HCT116 (cell line): ENCODE results near the gene C11orf21. TPM values are rescaled to one million over a fixed set of nuclear protein-coding genes. Genes with fewer than 3 reads are reported as not detected.

Experiments used
- ATAC-seq: fragments of 200-7000 bp; cut with Tn5 transposase; 2 replicates; pipeline ENCODE4 v1.9.1; 2020; ENCODE audit warnings: mild to moderate bottlenecking, moderate library complexity
- Bru-seq: library from RNA; stranded (reverse); fragments of 400-500 nt; gene quantifications from one replicate; lab custom pipeline; 2021; lab: Mats Ljungman, UMichigan
- BruChase-seq, 2 experiments: library from RNA; stranded (reverse); fragments of 400-500 nt; gene quantifications; one replicate each; lab custom pipeline; 2021; lab: Mats Ljungman, UMichigan
- BruUV-seq: library from RNA; stranded (reverse); fragments of 400-500 nt; replicated peaks from 2 replicates; lab custom pipeline; 2021; lab: Mats Ljungman, UMichigan
- CTCF ChIA-PET: fragments of 300-600 bp; sonication (Branson Sonifier 250); formaldehyde crosslinking; loops from one replicate; lab custom pipeline; 2021; ENCODE audit warnings: antibody characterized with exemption; lab: Charles Lee
- POLR2A ChIA-PET: fragments of 300-600, 350-600 bp; sonication (Branson Sonifier 250); formaldehyde crosslinking; loops from one replicate; lab custom pipeline; 2021; ENCODE audit warnings: antibody characterized with exemption; lab: Charles Lee
- RAD21 ChIA-PET, 2 experiments: fragments of 300-600 bp; sonication (Branson Sonifier 250); formaldehyde crosslinking; loops; one replicate each; lab custom pipeline; 2023; ENCODE audit warnings: low total read pairs in 2 of 2; ENCODE audit not compliant: uncharacterized antibody in 2 of 2, unreplicated experiment in 2 of 2, low non-redundant PET in 1 of 2; lab: Charles Lee
- DNase-seq: peaks from one replicate; pipeline ENCODE4 v3.0.0-alpha.2; 2010; ENCODE audit warnings: low read depth, low spot score
- H2AFZ ChIP-seq: fragments of 200-600 bp; shearing (Covaris generic), sonication (generic); 2 replicates; pipeline ENCODE4 v1.6.1; 2017; ENCODE audit warnings: low read depth, mixed run types, mixed read lengths, antibody characterized with exemption, low read length; ENCODE audit not compliant: poor library complexity, severe bottlenecking
- H3K27ac ChIP-seq: 2 replicates; pipeline ENCODE4 v1.5.1; 2012; ENCODE audit warnings: low read depth, low read length
- H3K27me3 ChIP-seq: fragments of 200-600 bp; sonication (generic); 2 replicates; pipeline ENCODE4 v1.6.1; 2016; ENCODE audit warnings: mixed run types, low read length, mixed read lengths; ENCODE audit not compliant: insufficient read depth
- H3K36me3 ChIP-seq, 2 experiments: fragments of 200-500 bp in 1 of 2; fragments of 200-600 bp in 1 of 2; sonication (Bioruptor generic) in 1 of 2; sonication (generic) in 1 of 2; 2 replicates each; pipeline versions ENCODE4 v1.5.1 to v1.6.1; 2014 to 2016; ENCODE audit warnings: low read length in 2 of 2, inconsistent platforms in 1 of 2, mixed read lengths in 1 of 2, mixed run types in 1 of 2; ENCODE audit not compliant: insufficient read depth in 2 of 2, control insufficient read depth in 1 of 2
- H3K4me1 ChIP-seq, 2 experiments: fragments of 200-600 bp in 1 of 2; sonication (generic) in 1 of 2; 2 replicates each; pipeline versions ENCODE4 v1.5.1 to v1.6.1; 2012 to 2017; ENCODE audit warnings: low read length in 2 of 2, inconsistent platforms in 1 of 2, mild to moderate bottlenecking in 1 of 2, mixed read lengths in 1 of 2, mixed run types in 1 of 2, moderate library complexity in 1 of 2; ENCODE audit not compliant: insufficient read depth in 2 of 2, control insufficient read depth in 1 of 2
- H3K4me2 ChIP-seq: fragments of 200-600 bp; sonication (generic); 2 replicates; pipeline ENCODE4 v1.6.1; 2017; ENCODE audit warnings: mixed run types, low read length, mixed read lengths
- H3K4me3 ChIP-seq, 2 experiments: fragments of 200-600 bp in 1 of 2; sonication (generic) in 1 of 2; replicated peaks in 1 of 2; 2 replicates each; pipeline ENCODE4 v1.5.1; 2011 to 2016; ENCODE audit warnings: low read length in 2 of 2, control low read depth in 1 of 2, low read depth in 1 of 2, mild to moderate bottlenecking in 1 of 2, mixed read lengths in 1 of 2, mixed run types in 1 of 2
- H3K79me2 ChIP-seq: fragments of 200-600 bp; sonication (generic); 2 replicates; pipeline ENCODE4 v1.6.1; 2017; ENCODE audit warnings: mild to moderate bottlenecking, mixed run types, low read length, moderate library complexity, mixed read lengths; ENCODE audit not compliant: insufficient read depth
- H3K9ac ChIP-seq: fragments of 200-600 bp; sonication (generic); 2 replicates; pipeline ENCODE4 v1.6.1; 2016; ENCODE audit warnings: low read length, mixed read lengths
- H3K9me2 ChIP-seq: fragments of 200-600 bp; sonication (generic), shearing (Covaris generic); 2 replicates; pipeline ENCODE4 v1.6.1; 2017; ENCODE audit warnings: mixed run types, mild to moderate bottlenecking, moderate library complexity; ENCODE audit not compliant: insufficient read depth
- H3K9me3 ChIP-seq, 2 experiments: fragments of 200-500 bp in 1 of 2; fragments of 200-600 bp in 1 of 2; sonication (Bioruptor generic) in 1 of 2; sonication (generic) in 1 of 2; 2 replicates each; pipeline ENCODE4 v1.6.1; 2014 to 2017; ENCODE audit warnings: low read length in 2 of 2, mixed read lengths in 2 of 2, inconsistent platforms in 1 of 2, low read depth in 1 of 2, mild to moderate bottlenecking in 1 of 2, mixed run types in 1 of 2, moderate library complexity in 1 of 2; ENCODE audit not compliant: control insufficient read depth in 1 of 2, insufficient read depth in 1 of 2
- H4K20me1 ChIP-seq: fragments of 200-600 bp; sonication (generic), shearing (Covaris generic); 2 replicates; pipeline ENCODE4 v1.6.1; 2017; ENCODE audit warnings: mixed run types, mild to moderate bottlenecking, moderate library complexity; ENCODE audit not compliant: insufficient read depth
- ATF3 ChIP-seq: IDR thresholded peaks from 2 replicates; pipeline ENCODE4 v1.6.1; 2012
- CBX3 ChIP-seq: IDR thresholded peaks from 2 replicates; pipeline ENCODE4 v1.6.1; 2012; ENCODE audit warnings: low read depth
- CEBPB ChIP-seq: IDR thresholded peaks from 2 replicates; pipeline ENCODE4 v1.6.1; 2012; ENCODE audit warnings: low read depth
- CTCF ChIP-seq, 3 experiments: fragments of 200-600 bp in 1 of 3; sonication (generic) in 1 of 3; IDR thresholded peaks in 2 of 3; conservative IDR thresholded peaks in 1 of 3; 2 replicates each; pipeline ENCODE4 v1.5.1; 2012 to 2017; ENCODE audit warnings: low read depth in 2 of 3, low read length in 2 of 3, antibody characterized with exemption in 1 of 3, borderline replicate concordance in 1 of 3, control low read depth in 1 of 3, mild to moderate bottlenecking in 1 of 3, mixed read lengths in 1 of 3, mixed run types in 1 of 3, moderate library complexity in 1 of 3; ENCODE audit not compliant: insufficient read depth in 1 of 3
- ELF1 ChIP-seq: IDR thresholded peaks from 2 replicates; pipeline ENCODE4 v1.6.1; 2012; ENCODE audit warnings: low read depth, borderline replicate concordance
- EZH2phosphoT487 ChIP-seq: fragments of 200-600 bp; IDR thresholded peaks from 2 replicates; pipeline ENCODE4 v1.6.1; 2018; ENCODE audit warnings: antibody characterized with exemption, borderline replicate concordance
- FOSL1 ChIP-seq: IDR thresholded peaks from 2 replicates; pipeline ENCODE4 v1.6.1; 2012; ENCODE audit warnings: low read depth
- JUND ChIP-seq: IDR thresholded peaks from 2 replicates; pipeline ENCODE4 v1.6.1; 2012
- MAX ChIP-seq: IDR thresholded peaks from 2 replicates; pipeline ENCODE4 v1.6.1; 2012
- POLR2A ChIP-seq: IDR thresholded peaks from 2 replicates; pipeline ENCODE4 v1.7.0; 2011; ENCODE audit warnings: borderline replicate concordance; ENCODE audit not compliant: insufficient read depth, insufficient read length; ENCODE audit errors: extremely low read depth
- POLR2AphosphoS5 ChIP-seq: IDR thresholded peaks from 2 replicates; pipeline ENCODE4 v1.6.1; 2011; ENCODE audit warnings: mild to moderate bottlenecking, low read depth, low read length, moderate library complexity
- REST ChIP-seq: IDR thresholded peaks from 2 replicates; pipeline ENCODE4 v1.6.1; 2012; ENCODE audit warnings: low read depth
- SIN3A ChIP-seq: IDR thresholded peaks from 2 replicates; pipeline ENCODE4 v1.6.1; 2012; ENCODE audit warnings: low read depth
- SP1 ChIP-seq: IDR thresholded peaks from 2 replicates; pipeline ENCODE4 v1.6.1; 2012; ENCODE audit warnings: low read depth
- SRF ChIP-seq: IDR thresholded peaks from 2 replicates; pipeline ENCODE4 v1.6.1; 2012; ENCODE audit warnings: low read depth
- TCF7L2 ChIP-seq: IDR thresholded peaks from 2 replicates; pipeline ENCODE4 v1.7.0; 2011; ENCODE audit warnings: borderline replicate concordance, inconsistent platforms; ENCODE audit not compliant: insufficient read depth, insufficient read length; ENCODE audit errors: extremely low read depth
- ZBTB33 ChIP-seq: IDR thresholded peaks from 2 replicates; pipeline ENCODE4 v1.6.1; 2011; ENCODE audit warnings: mild to moderate bottlenecking, low read length, moderate library complexity; ENCODE audit not compliant: insufficient replicate concordance; ENCODE audit errors: extremely low read depth
- ZNF274 ChIP-seq: fragments of 200-500 bp; sonication (Bioruptor generic); IDR thresholded peaks from 2 replicates; pipeline ENCODE4 v1.6.1; 2014; ENCODE audit warnings: mild to moderate bottlenecking, low read depth, low read length, inconsistent platforms
- intact Hi-C: fragments of 100-400 bp; cut with micrococcal nuclease; formaldehyde crosslinking; loops from 2 replicates; pipeline ENCODE4 v1.10.0; 2022
- long read RNA-seq: library from polyadenylated mRNA; unstranded; transcript quantifications from one replicate; pipeline ENCODE4 v2.0.0, GENCODE V29; 2021; ENCODE audit not compliant: unreplicated experiment
- polyA plus RNA-seq: library from polyadenylated mRNA; unstranded; fragments of >200 nt; gene quantifications from 2 replicates; pipeline ENCODE4 v1.2.1, GENCODE V29; 2012; ENCODE audit warnings: missing spikeins
- total RNA-seq: library from RNA; stranded (reverse); gene quantifications from one replicate; pipeline ENCODE4 v1.2.1, GENCODE V29; 2021; ENCODE audit not compliant: unreplicated experiment

Gene C11orf21
- not detected for total RNA-seq
- polyA plus RNA-seq: not detected in 2 replicates
- Bru-seq, nascent RNA: not detected
- percentile 10 among the genes with signal in this experiment for BruChase-seq, experiment 1, labeled RNA remaining after a 6-hour chase
- BruChase-seq, experiment 2, labeled RNA remaining after a 2-hour chase: not detected
- long read RNA-seq: 0 reads

- H3K27me3 ChIP-seq: no peaks in the 10 kb centered on the region
- H3K27ac ChIP-seq: no peak within 1 kb of the TSS
- TF ChIP-seq ZNF274: no peak
- TF ChIP-seq TCF7L2: no peak
- TF ChIP-seq JUND: no peak
- TF ChIP-seq ZBTB33: no peak
- no peak for TF ChIP-seq CBX3
- no peak for TF ChIP-seq POLR2AphosphoS5
- no peak for TF ChIP-seq REST
- TF ChIP-seq SIN3A: no peak
- TF ChIP-seq EZH2phosphoT487: no peak
- TF ChIP-seq POLR2A: no peak
- TF ChIP-seq FOSL1: no peak
- no peak for TF ChIP-seq ELF1
- TF ChIP-seq CEBPB: no peak
- TF ChIP-seq SRF: no peak
- TF ChIP-seq MAX: no peak
- TF ChIP-seq CTCF (IDR thresholded peaks at IDR 0.05 in 2 of 3, conservative IDR thresholded peaks at IDR 0.05 in 1 of 3; ENCODE audit: borderline replicate concordance in 1 of 3, insufficient read depth in 1 of 3, low read depth in 2 of 3, low read length in 2 of 3): no peak
- TF ChIP-seq ATF3: no peak
- no peak for TF ChIP-seq SP1
- no peaks in the 10 kb centered on the region for H4K20me1 ChIP-seq
- BruUV-seq: no TSS peak
- POLR2A ChIA-PET: no interaction called here
- H3K9me2 ChIP-seq: no peaks in the 10 kb centered on the region
- CTCF ChIA-PET: interaction anchor here (0.8 to 6.2 kb wide), 3 partner anchors 115 to 119 kb away, joined by 3 to 225 read pairs (median 4); no protein-coding TSS in a partner anchor
- intact Hi-C loops: no loop called here
- H3K4me3 ChIP-seq: no peak within 1 kb of the TSS
- H3K79me2 ChIP-seq: no peaks in the 10 kb centered on the region
- no peak within 1 kb of the TSS for H3K4me2 ChIP-seq
- RAD21 ChIA-PET: interaction anchor here in 1 of 2 experiments (1.3 kb wide), 1 partner anchor 119 kb away, joined by 3 read pairs; no protein-coding TSS in a partner anchor
- no peak within 1 kb of the TSS for H3K9ac ChIP-seq
- no peaks in the 10 kb centered on the region for H3K4me1 ChIP-seq
- H2AFZ ChIP-seq: no peak within 1 kb of the TSS
- no peak for ATAC-seq
- no peaks in the 10 kb centered on the region for H3K36me3 ChIP-seq
- H3K9me3 ChIP-seq: no peaks in the 10 kb centered on the region
- no peak for DNase-seq
These were observed at the start of gene C11orf21, which contains the start of gene TSPAN32 for GRCh38 chr11:2301631-2302305. TSS of gene C11orf21 (minus strand) at chr11:2301918. CDS start at chr11:2301808, 110 bp downstream. TSS of gene TSPAN32 (plus strand) at chr11:2302013. CDS start at chr11:2302150, 137 bp downstream.
